Endothelial cell of umbilical vein (primary cell): ENCODE results near the gene ZNF26. TPM values are rescaled to one million over a fixed set of nuclear protein-coding genes. Genes with fewer than 3 reads are reported as not detected.

Source experiments
- BruUV-seq: library from RNA; stranded (reverse); fragments of 400-500 nt; replicated peaks from 2 replicates; lab custom pipeline; 2021; lab: Mats Ljungman, UMichigan
- CTCF ChIA-PET: fragments of 300-600, 350-600 bp; sonication (Branson Sonifier 250); formaldehyde crosslinking; loops from one replicate; lab custom pipeline; 2021; ENCODE audit warnings: antibody characterized with exemption, inconsistent platforms; lab: Charles Lee
- POLR2A ChIA-PET: fragments of 300-600, 350-600 bp; sonication (Branson Sonifier 250); formaldehyde crosslinking; loops from one replicate; lab custom pipeline; 2021; ENCODE audit warnings: antibody characterized with exemption, inconsistent platforms; lab: Charles Lee
- DNase-seq: peaks from one replicate; pipeline ENCODE4 v3.0.0-alpha.2; 2011; ENCODE audit warnings: low read depth, low spot score
- FAIRE-seq: peaks from 2 replicates; lab custom pipeline; 2011; peaks lifted over from hg19 to GRCh38; lab: Jason Lieb, UNC
- H2AFZ ChIP-seq: 2 replicates; pipeline ENCODE4 v1.6.0; 2012; ENCODE audit warnings: low read depth, low read length, control low read depth, inconsistent platforms
- H3K27ac ChIP-seq: 2 replicates; pipeline ENCODE4 v1.5.1; 2011; ENCODE audit warnings: low read depth, mild to moderate bottlenecking, control low read depth, low read length, moderate library complexity; ENCODE audit not compliant: insufficient read depth
- H3K27me3 ChIP-seq, 2 experiments: 2 replicates each; pipeline versions ENCODE4 v1.6.0 to v1.6.1; 2011; ENCODE audit warnings: low read length in 2 of 2, mixed read lengths in 1 of 2; ENCODE audit not compliant: control insufficient read depth in 2 of 2, insufficient read depth in 2 of 2
- H3K36me3 ChIP-seq, 2 experiments: 2 replicates in 1 of 2; 3 replicates in 1 of 2; pipeline ENCODE4 v1.5.1; 2011; ENCODE audit warnings: low read length in 2 of 2, mild to moderate bottlenecking in 1 of 2, moderate library complexity in 1 of 2; ENCODE audit not compliant: control insufficient read depth in 2 of 2, insufficient read depth in 2 of 2; ENCODE audit errors: extremely low read depth in 1 of 2
- H3K4me1 ChIP-seq: 3 replicates; pipeline ENCODE4 v1.5.1; 2011; ENCODE audit warnings: mild to moderate bottlenecking, low read length; ENCODE audit not compliant: control insufficient read depth, insufficient read depth; ENCODE audit errors: extremely low read depth
- H3K4me2 ChIP-seq: 2 replicates; pipeline ENCODE4 v1.6.1; 2011; ENCODE audit warnings: low read length, control low read depth, mixed read lengths; ENCODE audit not compliant: insufficient read depth
- H3K4me3 ChIP-seq, 3 experiments: fragments of 200-600 bp in 1 of 3; sonication (generic), shearing (Covaris generic) in 1 of 3; replicated peaks in 1 of 3; 2 replicates each; pipeline ENCODE4 v1.5.1; 2011 to 2016; ENCODE audit warnings: control low read depth in 3 of 3, low read length in 3 of 3, mild to moderate bottlenecking in 2 of 3, inconsistent platforms in 1 of 3, low read depth in 1 of 3, moderate library complexity in 1 of 3; ENCODE audit not compliant: insufficient read depth in 1 of 3
- H3K79me2 ChIP-seq: 2 replicates; pipeline ENCODE4 v1.6.0; 2012; ENCODE audit warnings: low read length, inconsistent platforms; ENCODE audit not compliant: control insufficient read depth, insufficient read depth
- H3K9ac ChIP-seq: replicated peaks from 2 replicates; pipeline ENCODE3; 2011; ENCODE audit warnings: low read length, control low read depth; ENCODE audit not compliant: insufficient read depth; ENCODE audit errors: extremely low read depth
- H3K9me1 ChIP-seq: replicated peaks from 3 replicates; pipeline ENCODE4 v1.6.0; 2011; ENCODE audit warnings: mild to moderate bottlenecking, low read length; ENCODE audit not compliant: control insufficient read depth, insufficient read depth; ENCODE audit errors: extremely low read depth
- H3K9me3 ChIP-seq: replicated peaks from 2 replicates; pipeline ENCODE4 v1.5.1; 2012; ENCODE audit warnings: low read length, inconsistent platforms; ENCODE audit not compliant: control insufficient read depth, insufficient read depth
- H4K20me1 ChIP-seq: replicated peaks from 2 replicates; pipeline ENCODE3; 2011; ENCODE audit warnings: mild to moderate bottlenecking, low read length; ENCODE audit not compliant: control insufficient read depth, insufficient read depth; ENCODE audit errors: extremely low read depth
- EZH2 ChIP-seq: IDR thresholded peaks from 2 replicates; pipeline ENCODE4 v1.6.1; 2012; ENCODE audit warnings: borderline replicate concordance, low read depth, mild to moderate bottlenecking, moderate library complexity, low read length, inconsistent platforms; ENCODE audit not compliant: severe bottlenecking
- FOS ChIP-seq: IDR thresholded peaks from 2 replicates; pipeline ENCODE4 v1.6.1; 2011; ENCODE audit warnings: mild to moderate bottlenecking, low read length, moderate library complexity, borderline replicate concordance; ENCODE audit not compliant: insufficient read depth
- GATA2 ChIP-seq: IDR thresholded peaks from 2 replicates; pipeline ENCODE4 v1.7.0; 2011; ENCODE audit warnings: low read depth, mild to moderate bottlenecking, moderate library complexity, mixed read lengths, low read length; ENCODE audit not compliant: insufficient read length, insufficient read depth
- JUN ChIP-seq: IDR thresholded peaks from 2 replicates; pipeline ENCODE4 v1.6.1; 2011; ENCODE audit warnings: borderline replicate concordance, low read depth; ENCODE audit not compliant: insufficient read length, insufficient read depth
- MAX ChIP-seq: IDR thresholded peaks from 2 replicates; pipeline ENCODE4 v1.6.1; 2011; ENCODE audit not compliant: insufficient read depth, insufficient read length
- MYC ChIP-seq: IDR thresholded peaks from one replicate; pipeline ENCODE4 v1.6.1; 2011; ENCODE audit warnings: mild to moderate bottlenecking, low read depth, low read length
- POLR2A ChIP-seq: IDR thresholded peaks from 2 replicates; pipeline ENCODE4 v1.6.1; 2012; ENCODE audit warnings: low read depth, mild to moderate bottlenecking, control low read depth, low read length
- POLR2AphosphoS5 ChIP-seq: IDR thresholded peaks from 2 replicates; pipeline ENCODE4 v1.6.1; 2012; ENCODE audit warnings: low read depth, mild to moderate bottlenecking, control low read depth, low read length, moderate library complexity; ENCODE audit not compliant: insufficient read depth
- dilution Hi-C: fragments of 300-500 bp; cut with MboI; formaldehyde crosslinking; loops from one replicate; pipeline ENCODE4 v1.15.0; 2019; ENCODE audit warnings: low sequenced_read_pairs; ENCODE audit not compliant: extremely low pct_ligation_motif_present
- intact Hi-C: fragments of 100-400 bp; cut with micrococcal nuclease; formaldehyde crosslinking; loops from one replicate; pipeline ENCODE4 v1.10.0; 2022
- polyA plus RNA-seq, 4 experiments: library from polyadenylated mRNA; depleted of rRNA in 3 of 4; stranded (reverse) in 3 of 4; unstranded in 1 of 4; fragments of >200 nt; gene quantifications; 2 replicates each; pipeline versions ENCODE4 v1.2.1 to v1.2.3, GENCODE V29; 2011 to 2012; ENCODE audit warnings: missing spikeins in 1 of 4
- total RNA-seq: library from RNA; stranded (reverse); gene quantifications from 2 replicates; pipeline ENCODE4 v1.2.3, GENCODE V29; 2021
- TF ChIP-seq, protein P1 (sequence below), 2 donors: IDR thresholded peaks; 1 replicate in 1 of 2; 2 replicates in 1 of 2; pipeline ENCODE4 v1.5.1; 2011; ENCODE audit warnings: low read length in 2 of 2, mild to moderate bottlenecking in 2 of 2, moderate library complexity in 2 of 2, control low read depth in 1 of 2, inconsistent platforms in 1 of 2, low read depth in 1 of 2; ENCODE audit not compliant: insufficient read depth in 1 of 2; ENCODE audit errors: extremely low read depth in 1 of 2

Gene ZNF26
- total and polyA plus RNA-seq, 2 donors (not counting 3 experiments of a cell fraction or from before 2014, with no cell fraction given) = 5.9 to 11.1 TPM

DNA sequence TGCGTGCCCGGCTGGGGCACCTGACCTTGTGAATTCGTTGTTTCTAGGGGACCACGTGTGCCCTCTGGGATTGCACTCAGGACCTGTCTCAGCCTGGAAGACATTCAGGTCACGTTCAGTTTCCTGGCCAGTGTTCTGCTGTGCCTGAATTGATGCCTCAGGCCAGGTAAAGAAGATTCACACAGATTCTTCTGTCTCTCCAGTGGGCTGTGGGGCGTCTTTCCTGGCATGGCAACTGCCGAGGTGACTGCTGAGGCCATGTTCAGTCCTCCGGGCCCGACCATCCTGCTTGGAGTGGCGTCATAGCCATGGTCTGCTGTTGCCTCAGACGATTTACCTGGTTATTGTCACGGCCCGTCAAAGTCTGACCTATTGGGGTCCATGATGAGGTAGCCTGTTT lies 43.6 kb upstream of the ZNF26 start:
- H3K9me3 ChIP-seq = peaks cover 9% of the 10 kb centered on the region
- H3K4me3 ChIP-seq = no peak overlapping the region
- H3K36me3 ChIP-seq = peaks cover 7 to 29% of the 10 kb centered on the region in 2 experiments
- H3K4me2 ChIP-seq = no peak overlapping the region
- DNase-seq = no peak
- no peak for FAIRE-seq
- CTCF ChIA-PET = no interaction called here
- H3K9me1 ChIP-seq = no peaks in the 10 kb centered on the region
- no peak overlapping the region for H2AFZ ChIP-seq
- no peaks in the 10 kb centered on the region for H3K27me3 ChIP-seq
- intact Hi-C loops (no loop called here), dilution Hi-C loops (no loop called here)
- H3K79me2 ChIP-seq = no peaks in the 10 kb centered on the region
- no TSS peak for BruUV-seq
- H3K4me1 ChIP-seq = no peaks in the 10 kb centered on the region
- no peaks in the 10 kb centered on the region for H4K20me1 ChIP-seq
- POLR2A ChIA-PET = no interaction called here
- H3K27ac ChIP-seq = no peak overlapping the region
- TF ChIP-seq MAX = no peak
- TF ChIP-seq FOS = no peak
- TF ChIP-seq POLR2AphosphoS5 = no peak
- TF ChIP-seq GATA2 = no peak
- TF ChIP-seq POLR2A = no peak
- no peak for TF ChIP-seq JUN
- no peak for TF ChIP-seq MYC
- TF ChIP-seq EZH2 = no peak
- TF ChIP-seq, protein P1, sequence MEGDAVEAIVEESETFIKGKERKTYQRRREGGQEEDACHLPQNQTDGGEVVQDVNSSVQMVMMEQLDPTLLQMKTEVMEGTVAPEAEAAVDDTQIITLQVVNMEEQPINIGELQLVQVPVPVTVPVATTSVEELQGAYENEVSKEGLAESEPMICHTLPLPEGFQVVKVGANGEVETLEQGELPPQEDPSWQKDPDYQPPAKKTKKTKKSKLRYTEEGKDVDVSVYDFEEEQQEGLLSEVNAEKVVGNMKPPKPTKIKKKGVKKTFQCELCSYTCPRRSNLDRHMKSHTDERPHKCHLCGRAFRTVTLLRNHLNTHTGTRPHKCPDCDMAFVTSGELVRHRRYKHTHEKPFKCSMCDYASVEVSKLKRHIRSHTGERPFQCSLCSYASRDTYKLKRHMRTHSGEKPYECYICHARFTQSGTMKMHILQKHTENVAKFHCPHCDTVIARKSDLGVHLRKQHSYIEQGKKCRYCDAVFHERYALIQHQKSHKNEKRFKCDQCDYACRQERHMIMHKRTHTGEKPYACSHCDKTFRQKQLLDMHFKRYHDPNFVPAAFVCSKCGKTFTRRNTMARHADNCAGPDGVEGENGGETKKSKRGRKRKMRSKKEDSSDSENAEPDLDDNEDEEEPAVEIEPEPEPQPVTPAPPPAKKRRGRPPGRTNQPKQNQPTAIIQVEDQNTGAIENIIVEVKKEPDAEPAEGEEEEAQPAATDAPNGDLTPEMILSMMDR (IDR thresholded peaks at IDR 0.05; ENCODE audit: extremely low read depth in 1 of 2, insufficient read depth in 1 of 2, low read depth in 1 of 2, low read length in 2 of 2) = no peak
- H3K9ac ChIP-seq = no peak overlapping the region
